IPS DF 4.7 (cell line): ENCODE data around the gene NDFIP1.
"Not testable (repeated sequence)": the region's sequence is repeated elsewhere in the genome, so short reads cannot be mapped to it uniquely, and the experiment has no call there.

Source experiments
- DNase-seq: peaks from one replicate; pipeline ENCODE4 v3.0.0-alpha.2; 2013; ENCODE audit warnings: low spot score; ENCODE audit errors: extremely low read depth

The NDFIP1 gene, protein sequence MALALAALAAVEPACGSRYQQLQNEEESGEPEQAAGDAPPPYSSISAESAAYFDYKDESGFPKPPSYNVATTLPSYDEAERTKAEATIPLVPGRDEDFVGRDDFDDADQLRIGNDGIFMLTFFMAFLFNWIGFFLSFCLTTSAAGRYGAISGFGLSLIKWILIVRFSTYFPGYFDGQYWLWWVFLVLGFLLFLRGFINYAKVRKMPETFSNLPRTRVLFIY

DNA sequence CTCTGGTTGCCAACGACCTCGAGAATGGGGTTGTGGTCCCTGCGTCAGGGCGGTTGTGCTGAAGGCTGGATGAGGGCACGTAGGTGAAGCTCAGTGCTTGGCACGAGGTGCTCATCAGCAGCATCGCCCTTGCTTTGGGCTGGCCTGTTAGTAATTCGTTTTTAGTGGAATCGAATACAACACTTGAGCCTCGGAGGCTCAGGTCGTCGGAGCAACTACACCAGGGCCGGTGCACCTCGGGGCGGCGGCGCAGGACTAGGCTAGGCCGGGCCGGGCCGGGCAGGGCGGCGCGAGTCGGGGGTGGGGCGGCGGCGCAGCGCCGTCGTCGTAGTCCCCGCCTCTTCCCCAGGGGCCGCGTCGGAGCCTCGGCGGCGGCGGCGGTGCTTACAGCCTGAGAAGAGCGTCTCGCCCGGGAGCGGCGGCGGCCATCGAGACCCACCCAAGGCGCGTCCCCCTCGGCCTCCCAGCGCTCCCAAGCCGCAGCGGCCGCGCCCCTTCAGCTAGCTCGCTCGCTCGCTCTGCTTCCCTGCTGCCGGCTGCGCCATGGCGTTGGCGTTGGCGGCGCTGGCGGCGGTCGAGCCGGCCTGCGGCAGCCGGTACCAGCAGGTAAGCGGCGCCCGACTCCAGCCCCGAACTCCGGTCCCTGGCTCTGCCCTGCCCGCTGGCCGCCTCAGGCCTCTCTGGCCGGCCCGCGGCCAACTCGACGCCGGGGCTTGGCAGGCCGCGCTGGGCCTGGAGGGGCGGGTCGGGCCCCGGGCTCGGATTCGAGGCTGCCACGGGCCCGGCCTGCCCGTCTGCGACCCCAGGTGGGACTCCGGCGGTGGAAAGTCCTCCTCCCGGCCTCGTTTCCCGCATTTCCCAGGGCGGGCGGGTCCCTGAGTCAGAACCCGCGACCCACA lies at the start of gene NDFIP1:
Gene NDFIP1, plus strand, starts transcription at position 348 of the 899 bp plus-strand sequence. Its CDS starts 196 bp downstream, at position 544.
- no peak for DNase-seq

DNA sequence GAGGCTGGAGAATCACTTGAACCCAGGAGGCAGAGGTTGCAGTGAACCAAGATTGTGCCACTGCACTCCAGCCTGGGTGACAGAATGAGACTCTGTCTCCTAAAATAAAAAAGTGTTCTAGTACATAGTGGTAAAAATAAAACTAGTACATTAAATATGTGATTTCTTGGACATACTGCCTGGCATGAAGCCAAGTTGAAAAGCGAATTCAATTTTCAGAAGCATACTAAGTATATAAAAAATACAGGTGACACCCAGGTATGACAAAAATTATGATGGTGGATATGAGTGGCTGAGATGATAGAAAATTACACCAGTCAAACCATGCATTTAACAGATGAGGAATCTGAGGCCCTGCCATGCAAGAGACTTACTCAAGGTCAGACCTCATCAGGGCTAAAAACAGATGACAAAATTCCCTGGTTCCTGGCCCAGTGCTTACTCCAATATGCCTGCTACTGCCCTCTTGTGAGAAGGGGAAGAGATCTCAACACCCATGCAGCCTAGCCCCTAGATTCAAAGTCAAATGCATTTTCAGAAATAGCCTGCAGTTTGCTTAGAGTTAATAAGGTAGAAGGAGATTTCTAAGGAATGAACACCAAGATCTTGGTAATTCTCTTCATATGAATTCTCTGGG lies 49.2 kb upstream of the NDFIP1 start:
- DNase-seq = no peak

DNA sequence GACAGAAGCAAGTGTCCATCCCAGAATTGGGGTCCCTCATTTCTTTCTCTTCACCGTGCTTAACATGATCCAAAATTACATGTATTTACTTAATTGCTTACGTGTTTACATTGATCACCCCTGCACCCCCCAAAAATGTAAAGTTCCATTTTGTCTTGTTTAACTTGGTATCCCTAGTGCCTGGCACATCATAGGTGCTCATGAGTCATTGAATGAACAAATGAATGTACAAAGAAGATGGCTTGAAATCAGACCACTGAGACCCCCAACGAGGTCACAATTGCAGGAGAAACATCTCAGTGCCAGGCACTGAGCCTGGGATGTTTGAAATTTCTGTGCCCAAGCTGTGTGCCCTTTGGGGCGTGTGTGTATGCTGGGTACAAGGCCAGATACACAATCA lies 45.2 kb upstream of the NDFIP1 start:
- DNase-seq = no peak

DNA sequence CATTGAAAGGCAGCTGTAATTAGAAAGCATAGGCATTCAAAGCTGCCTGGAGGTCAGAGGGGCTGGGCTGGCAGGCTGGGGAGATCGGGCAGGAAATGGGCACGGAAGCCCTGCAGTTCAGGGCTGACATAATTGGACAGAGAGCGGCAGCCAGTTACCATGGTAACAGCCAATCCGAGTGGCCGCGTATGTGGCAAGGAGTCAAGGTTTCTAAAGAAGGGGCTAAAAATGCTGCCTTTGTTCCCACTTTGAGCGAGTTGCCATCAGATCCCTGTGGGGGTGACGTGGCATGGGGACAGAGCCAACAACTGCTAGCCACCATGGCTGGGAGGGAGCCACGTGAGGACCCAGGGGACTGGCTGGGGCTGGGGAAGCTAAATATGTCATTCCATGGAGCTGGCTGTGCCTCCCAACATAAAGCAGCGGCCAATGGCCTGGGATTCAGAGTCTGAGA lies 44.7 kb upstream of the NDFIP1 start:
- DNase-seq = no peak

DNA sequence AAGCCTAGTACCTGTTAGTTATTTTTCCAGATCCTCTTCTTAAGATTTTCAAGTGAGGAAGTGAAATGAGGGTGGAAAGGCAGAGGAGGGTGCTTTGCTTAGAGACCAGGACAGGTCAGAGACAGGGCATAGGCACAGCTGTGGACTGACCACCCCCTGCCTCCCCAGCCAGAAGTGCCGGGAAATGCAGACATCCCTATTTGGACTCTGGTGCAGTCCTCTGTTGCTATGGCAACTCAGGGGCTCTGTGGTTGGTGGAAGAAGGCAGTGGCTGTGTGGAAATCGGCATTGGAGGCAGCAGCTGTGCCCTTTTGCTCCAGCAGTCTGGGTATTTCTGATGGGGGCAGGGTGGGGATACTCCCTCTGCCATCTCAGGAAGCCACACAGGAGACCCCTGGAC lies 43.3 kb upstream of the NDFIP1 start:
- no peak for DNase-seq

DNA sequence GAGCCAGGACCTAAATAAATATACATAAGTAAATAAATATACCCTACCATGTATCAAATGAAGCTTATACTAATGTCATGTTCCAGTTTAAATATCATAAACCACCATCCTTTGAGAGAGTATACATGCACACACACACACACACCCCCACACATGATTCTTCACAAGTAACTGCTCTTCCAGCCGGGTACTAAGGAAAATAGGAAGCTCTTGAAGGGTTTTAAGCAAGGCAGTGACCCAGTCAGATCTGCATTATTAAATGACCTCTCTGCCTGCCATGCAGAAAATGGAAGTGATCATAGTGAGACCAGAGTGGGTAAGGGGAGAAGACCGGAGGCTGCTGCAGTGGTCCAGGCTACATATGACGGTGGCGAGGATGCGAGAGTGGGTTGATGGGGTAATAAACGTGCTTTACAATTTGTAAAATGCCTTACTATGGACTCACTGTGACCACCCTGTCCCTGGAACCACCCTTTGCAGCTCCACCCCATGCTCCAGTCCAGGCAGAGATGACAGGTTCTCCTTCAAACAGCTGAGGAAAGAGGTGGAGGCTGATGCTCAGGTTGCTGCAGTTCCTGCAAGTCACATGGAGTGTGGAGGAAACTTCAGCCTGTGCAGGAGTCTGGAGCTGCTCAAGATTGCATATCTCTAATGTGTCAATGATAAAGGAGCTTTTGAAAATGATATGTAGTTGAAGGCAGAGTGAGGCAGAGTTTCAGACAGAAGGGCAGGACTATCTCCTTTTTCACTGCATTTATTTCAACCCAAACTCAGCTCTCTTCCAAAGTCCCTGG lies 38.8 kb upstream of the NDFIP1 start:
- DNase-seq = no peak

DNA sequence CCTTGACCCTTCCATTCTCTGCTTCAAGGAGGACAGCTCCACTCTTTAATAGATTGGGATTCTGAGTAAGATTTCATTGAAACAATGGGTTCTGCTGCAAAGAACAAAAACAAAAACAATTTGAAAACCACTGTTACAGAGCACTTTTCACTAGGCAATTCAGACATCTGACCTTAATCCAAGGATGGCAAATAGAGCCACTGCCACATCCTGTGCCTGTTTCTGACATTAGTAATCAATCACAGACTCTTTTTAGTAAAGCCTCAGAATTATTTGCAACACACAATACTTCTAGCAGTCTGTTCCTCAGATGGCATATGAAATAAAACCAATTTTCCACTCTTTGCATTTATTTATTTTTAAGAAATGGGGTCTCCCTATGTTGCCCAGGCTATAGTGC lies 37.8 kb upstream of the NDFIP1 start:
- no peak for DNase-seq

DNA sequence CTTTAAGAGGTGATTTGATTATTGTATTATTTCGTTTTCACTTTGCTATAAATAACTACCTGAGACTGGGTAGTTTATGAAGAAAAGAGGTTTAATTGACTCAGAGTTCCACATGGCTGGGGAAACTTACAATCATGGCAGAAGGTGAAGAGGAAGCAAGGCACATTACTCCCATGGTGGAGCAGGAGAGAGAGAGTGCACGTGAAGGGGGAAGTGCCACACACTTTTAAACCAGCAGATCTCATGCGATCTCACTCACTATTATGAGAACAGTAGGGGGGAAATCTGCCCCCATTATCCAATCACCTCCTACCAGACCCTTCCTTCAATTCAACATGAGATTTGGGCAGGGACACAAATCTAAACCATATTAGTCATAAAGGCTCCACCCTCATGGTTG lies 36.1 kb upstream of the NDFIP1 start:
- no peak for DNase-seq

DNA sequence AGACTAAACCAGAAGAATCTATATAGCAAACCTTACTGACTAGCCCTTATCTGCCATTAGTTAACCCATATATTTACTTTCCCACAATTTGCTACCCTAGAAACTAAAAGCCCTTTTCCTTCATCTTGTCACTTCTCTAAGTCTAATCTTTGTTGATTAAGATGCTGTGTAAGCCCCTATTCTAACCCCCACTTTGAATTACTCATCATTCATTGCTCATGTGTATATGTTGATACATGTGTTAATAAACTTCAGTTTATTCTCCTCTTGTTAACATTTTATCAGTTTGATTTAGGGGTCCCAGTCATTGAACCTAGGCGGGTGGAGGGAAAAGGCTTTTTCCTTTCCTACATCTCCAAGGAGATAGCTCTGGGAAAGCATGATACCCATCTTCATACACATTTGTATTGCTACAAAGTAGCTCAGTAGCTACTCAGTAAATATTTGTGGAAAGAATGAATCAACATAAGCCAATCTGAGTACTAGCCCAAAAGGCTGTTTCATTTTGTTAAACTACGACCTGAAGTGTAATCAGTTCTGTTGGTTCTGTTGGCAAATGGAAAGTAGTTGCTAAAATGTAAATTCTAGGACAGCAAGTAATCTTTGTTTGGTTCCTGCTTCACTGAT lies 35.1 kb upstream of the NDFIP1 start:
- no peak for DNase-seq

DNA sequence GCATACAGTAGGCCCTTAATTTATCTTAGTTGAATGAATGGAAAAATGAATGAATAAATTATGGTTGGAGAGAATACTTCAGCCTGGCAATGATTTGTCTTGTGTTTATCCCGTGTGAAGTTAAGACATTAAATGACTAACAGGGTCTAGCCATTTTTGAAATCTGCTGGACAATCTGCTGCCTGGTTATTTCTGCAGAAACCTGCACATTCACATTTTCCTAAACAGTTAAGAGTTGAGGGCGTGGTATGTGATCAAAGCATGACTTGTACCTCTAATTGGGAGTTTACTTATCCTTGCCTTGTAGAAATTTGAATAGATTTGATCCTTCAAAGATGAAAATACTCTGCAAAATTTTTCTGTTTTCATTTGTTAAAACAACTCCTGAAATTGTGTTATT lies 34.6 kb upstream of the NDFIP1 start:
- no peak for DNase-seq

DNA sequence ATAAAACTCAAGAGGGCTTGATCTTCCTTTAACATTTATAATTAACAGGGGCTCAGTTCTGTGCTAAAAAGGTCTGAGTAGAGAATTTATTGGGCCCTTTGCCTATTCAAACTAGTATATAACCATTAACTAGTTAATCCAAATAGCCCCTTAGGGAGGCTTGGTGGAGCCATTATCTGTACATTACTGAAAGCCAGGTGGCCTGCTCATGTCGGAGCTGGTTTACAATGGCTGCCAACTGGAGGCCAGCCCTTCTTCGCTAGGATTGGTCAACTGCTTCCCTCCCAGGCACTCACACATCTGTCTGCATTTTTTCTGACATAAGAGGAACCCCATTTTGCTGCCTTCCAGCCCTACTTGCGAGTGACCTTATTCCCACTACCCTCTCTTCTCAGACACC lies 30.4 kb upstream of the NDFIP1 start:
- DNase-seq = no peak

DNA sequence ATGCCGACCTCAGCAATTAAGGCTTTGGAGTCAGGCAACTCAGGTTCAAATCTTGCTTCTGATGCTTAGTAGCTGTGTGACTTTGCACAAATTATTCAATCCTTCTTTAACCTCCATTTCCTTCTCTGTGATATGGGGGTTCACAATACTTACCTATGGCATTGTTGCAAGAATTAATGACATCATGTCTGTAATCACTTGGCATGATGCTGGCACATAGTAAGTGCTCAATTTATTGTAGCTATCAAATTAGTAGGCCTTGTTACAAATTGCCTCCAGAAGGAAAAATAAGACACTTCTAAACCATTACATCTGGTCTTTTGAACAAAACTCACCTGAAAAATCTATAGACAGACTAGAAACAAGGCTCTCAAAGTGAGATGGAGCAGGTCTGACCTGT lies 29.9 kb upstream of the NDFIP1 start:
- no peak for DNase-seq

DNA sequence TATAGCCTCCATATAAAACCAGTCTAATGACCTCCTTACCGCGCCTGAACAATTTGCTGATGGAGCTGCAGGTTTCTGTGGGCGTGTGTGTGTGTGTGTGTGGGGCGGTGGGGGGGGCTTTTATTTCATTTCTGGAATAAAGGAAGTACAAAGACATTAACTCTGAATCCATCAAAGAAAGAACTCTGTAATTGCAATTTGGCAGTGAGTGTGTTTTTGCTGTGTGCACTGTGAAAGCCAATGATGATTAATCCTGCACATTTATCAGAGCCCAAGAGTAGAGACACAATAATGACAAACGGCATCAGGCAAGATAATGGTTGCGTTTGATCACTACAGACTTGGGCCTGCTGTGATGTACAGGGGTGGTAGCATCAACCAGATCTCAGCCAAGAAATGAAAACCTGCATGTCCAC lies 29.3 kb upstream of the NDFIP1 start:
- DNase-seq = no peak

DNA sequence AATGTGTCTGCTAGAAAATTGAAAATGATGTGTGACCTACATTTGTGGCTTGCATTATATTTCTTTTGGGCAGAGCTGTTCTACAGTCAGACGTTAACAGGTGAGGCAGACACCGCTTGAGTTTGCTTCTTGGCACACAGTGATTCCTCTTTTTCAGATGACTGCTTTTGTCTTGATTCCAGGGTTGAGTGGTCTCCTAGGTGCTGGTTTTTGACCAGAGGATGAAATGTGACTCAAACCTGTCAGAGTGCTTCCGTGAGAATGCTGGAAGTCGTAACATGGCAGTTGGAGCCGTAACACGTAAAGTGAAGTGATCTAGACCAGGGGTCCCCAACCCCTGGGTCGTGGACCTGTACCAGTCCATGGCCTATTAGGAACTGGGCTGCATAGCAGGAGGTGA lies 28.3 kb upstream of the NDFIP1 start:
- no peak for DNase-seq

DNA sequence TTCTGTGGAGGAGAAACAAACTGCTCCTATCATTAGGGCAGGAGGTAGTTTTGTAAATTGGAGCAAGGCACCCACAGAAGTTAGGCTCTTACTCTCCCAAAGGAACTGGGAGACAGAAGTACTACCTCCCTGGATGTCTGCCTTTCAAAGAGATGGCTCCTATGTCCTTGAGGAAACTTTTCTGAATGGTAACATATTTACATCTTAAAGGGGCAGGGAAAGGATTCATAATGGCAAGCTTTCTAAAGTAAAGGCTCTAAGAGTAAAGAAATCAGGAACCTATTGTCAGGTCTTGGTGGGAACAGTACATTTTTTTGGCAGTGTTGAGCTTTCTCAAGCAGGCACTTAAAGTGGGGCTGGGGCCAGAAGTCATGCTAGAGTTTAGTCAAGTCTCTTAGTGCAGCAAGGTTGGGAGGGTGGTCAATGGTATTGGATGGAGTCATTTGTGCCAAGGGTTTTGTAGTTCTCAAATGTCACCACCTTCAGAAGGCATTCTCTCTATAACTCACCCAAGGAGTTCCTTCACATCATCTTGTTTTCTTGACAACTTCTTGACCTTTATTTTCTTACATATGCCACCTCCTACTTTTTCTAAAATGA lies 26.3 kb upstream of the NDFIP1 start:
- no peak for DNase-seq

DNA sequence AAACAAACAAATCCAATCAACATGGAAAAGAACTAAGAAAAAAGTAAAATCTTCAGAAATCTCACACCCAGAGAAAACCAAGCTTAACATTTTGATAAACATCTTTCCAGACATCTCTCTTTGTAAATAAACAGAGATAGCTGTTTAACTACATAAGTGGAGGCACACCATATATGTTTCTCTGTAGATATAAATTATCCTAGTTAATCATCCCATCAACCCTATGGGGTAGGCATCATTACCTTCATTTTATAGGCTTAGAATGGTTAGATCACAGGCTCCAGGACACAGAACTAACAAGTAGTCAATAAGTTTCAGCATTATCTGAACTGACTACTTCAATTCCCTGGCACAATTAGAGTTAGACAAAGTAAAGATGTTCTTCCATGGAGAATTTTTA lies 22.4 kb upstream of the NDFIP1 start:
- no peak for DNase-seq

DNA sequence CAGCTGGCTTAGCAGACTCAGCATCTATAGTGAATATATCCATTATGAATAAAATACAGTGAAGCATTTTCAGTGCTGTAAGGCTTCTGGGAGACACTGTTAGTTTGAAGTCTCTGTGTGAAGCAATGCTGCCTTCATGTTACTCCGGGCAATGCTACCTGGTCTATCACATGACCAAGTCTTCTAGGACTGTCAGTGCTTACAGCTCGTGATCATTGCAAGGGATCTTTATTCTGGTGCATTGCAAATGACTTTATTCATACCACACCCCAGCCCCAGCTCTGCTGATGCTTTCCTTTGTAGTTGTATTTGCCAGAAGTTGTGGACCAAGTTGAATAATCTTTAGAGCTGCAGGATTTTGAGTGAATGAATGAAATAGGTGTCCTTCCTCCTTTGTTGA lies 21.9 kb upstream of the NDFIP1 start:
- DNase-seq = no peak

DNA sequence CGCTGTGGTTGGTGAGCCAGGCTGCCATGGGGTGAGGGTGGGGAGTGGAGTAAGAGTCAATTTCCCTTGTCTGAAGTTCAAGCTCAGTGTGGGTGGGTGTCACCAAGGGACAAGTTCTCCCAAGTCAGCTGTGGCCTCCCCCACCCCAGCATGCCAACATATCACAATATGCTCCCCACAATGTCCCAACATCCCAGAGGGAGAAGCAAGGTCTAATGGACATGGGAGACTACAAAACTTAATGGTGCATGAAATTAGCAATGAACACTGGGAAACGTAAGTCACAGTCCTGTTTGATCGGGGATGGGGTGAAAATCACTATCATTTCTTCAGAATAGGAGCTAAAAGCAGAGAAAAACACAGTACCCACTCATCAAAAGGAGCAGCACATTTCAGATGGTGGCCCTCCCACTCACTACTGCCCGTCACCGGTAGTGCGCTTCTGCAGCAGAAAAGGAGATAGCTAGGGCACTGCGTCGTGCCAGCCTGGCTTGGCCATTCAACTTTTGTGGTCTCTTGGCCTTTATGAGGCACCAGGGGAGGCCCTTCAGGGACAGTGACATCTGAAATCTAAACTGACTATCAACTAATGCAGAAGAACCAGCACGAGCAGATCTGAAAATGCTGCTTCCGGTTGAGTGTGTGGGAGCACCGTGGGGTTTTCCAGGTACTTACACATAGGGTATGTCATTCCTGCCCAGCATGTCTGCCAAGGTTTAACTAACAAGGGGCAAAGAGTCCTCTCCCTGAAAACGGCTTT lies 20.5 kb upstream of the NDFIP1 start:
- no peak for DNase-seq

DNA sequence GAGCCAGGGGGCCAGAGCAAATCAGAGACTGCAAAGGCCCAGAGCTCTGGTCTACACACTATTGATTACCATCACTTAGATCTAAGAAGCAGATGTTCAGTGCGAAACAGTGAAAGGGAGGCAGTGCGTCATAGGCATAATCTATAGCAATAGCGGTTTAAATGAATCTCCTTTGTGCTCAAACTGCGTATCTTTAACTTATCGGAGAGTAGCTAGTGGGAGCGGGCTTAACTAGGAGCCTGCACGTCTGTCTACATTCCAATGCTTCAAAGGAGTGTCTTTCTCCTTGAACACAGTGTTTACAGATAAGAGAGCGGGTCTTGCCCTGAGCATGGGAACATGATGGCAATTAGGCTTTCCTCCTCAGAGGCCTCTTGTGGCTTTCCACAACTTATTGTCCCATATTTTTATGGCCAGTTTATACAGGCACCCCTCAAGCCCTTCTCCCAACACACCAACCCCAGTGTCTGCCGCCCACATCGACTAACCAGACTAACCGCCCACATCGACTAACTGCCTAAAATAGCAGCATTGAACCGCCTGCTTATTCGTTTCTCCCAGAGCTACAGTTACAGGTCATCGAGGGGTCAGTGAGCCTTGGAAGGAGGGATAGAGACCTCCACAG lies 19.6 kb upstream of the NDFIP1 start:
- not testable (repeated sequence) for DNase-seq
